Panc1 (cell line): ENCODE measurements around the gene ELOVL6. TPM values are rescaled to one million over a fixed set of nuclear protein-coding genes. Genes with fewer than 3 reads are reported as not detected.

ENCODE experiments used
- ATAC-seq: fragments of 200-7000 bp; cut with Tn5 transposase; 2 replicates; pipeline ENCODE4 v1.9.1; 2020; ENCODE audit warnings: mild to moderate bottlenecking, moderate library complexity
- BruUV-seq: library from RNA; stranded (reverse); fragments of 400-500 nt; replicated peaks from 2 replicates; lab custom pipeline; 2021; lab: Mats Ljungman, UMichigan
- CTCF ChIA-PET: fragments of 300-600 bp; sonication (Branson Sonifier 250); formaldehyde crosslinking; loops from one replicate; lab custom pipeline; 2022; ENCODE audit warnings: antibody characterized with exemption; lab: Charles Lee
- POLR2A ChIA-PET: fragments of 300-600 bp; sonication (Branson Sonifier 250); formaldehyde crosslinking; loops from one replicate; lab custom pipeline; 2022; ENCODE audit warnings: antibody characterized with exemption; lab: Charles Lee
- DNase-seq: peaks from one replicate; pipeline ENCODE4 v3.0.0-alpha.2; 2010; ENCODE audit warnings: low read depth, low spot score
- H3K27ac ChIP-seq: 2 replicates; pipeline ENCODE4 v1.5.1; 2011; ENCODE audit warnings: mild to moderate bottlenecking, low read length, inconsistent platforms
- H3K27me3 ChIP-seq: fragments of 200-500 bp; sonication (Bioruptor generic); 2 replicates; pipeline ENCODE4 v1.6.0; 2014; ENCODE audit warnings: low read length, inconsistent platforms; ENCODE audit not compliant: control insufficient read depth, insufficient read depth
- H3K36me3 ChIP-seq: fragments of 200-500 bp; sonication (Bioruptor generic); 2 replicates; pipeline ENCODE4 v1.5.1; 2014; ENCODE audit warnings: inconsistent platforms, mild to moderate bottlenecking, low read length, moderate library complexity; ENCODE audit not compliant: control insufficient read depth, insufficient read depth
- H3K4me1 ChIP-seq: 2 replicates; pipeline ENCODE4 v1.5.1; 2011; ENCODE audit warnings: inconsistent platforms, mild to moderate bottlenecking, low read length, moderate library complexity; ENCODE audit not compliant: control insufficient read depth, insufficient read depth
- H3K4me3 ChIP-seq, 2 experiments: 2 replicates each; pipeline ENCODE4 v1.5.1; 2011 to 2012; ENCODE audit warnings: low read depth in 2 of 2, low read length in 2 of 2, mild to moderate bottlenecking in 2 of 2, inconsistent platforms in 1 of 2, moderate library complexity in 1 of 2
- H3K9me3 ChIP-seq: fragments of 200-500 bp; sonication (Bioruptor generic); 2 replicates; pipeline ENCODE4 v1.5.1; 2014; ENCODE audit warnings: low read depth, mild to moderate bottlenecking, inconsistent platforms, low read length, moderate library complexity; ENCODE audit not compliant: control insufficient read depth, insufficient read depth
- POLR2AphosphoS5 ChIP-seq: IDR thresholded peaks from 2 replicates; pipeline ENCODE4 v1.6.1; 2012; ENCODE audit warnings: mild to moderate bottlenecking, low read depth, low read length, moderate library complexity
- SIN3A ChIP-seq: IDR thresholded peaks from 2 replicates; pipeline ENCODE4 v1.6.1; 2012; ENCODE audit warnings: low read depth, mild to moderate bottlenecking, low read length, moderate library complexity, borderline replicate concordance; ENCODE audit not compliant: insufficient read depth
- TCF7L2 ChIP-seq: IDR thresholded peaks from 2 replicates; pipeline ENCODE4 v1.6.1; 2011; ENCODE audit warnings: mild to moderate bottlenecking, low read depth, low read length, inconsistent platforms
- in situ Hi-C: cut with HindIII; loops from 2 replicates; pipeline ENCODE4 v1.10.0; 2016; ENCODE audit warnings: low sequenced_read_pairs, low pct_unique_long_range_greater_than_20kb
- intact Hi-C: fragments of 100-400 bp; cut with micrococcal nuclease; formaldehyde crosslinking; loops from one replicate; pipeline ENCODE4 v1.10.0; 2022; ENCODE audit not compliant: unreplicated experiment
- total RNA-seq: library from RNA; stranded (reverse); gene quantifications from one replicate; pipeline ENCODE4 v1.2.1, GENCODE V29; 2021; ENCODE audit not compliant: unreplicated experiment
- TF ChIP-seq, protein P1 (sequence below), 2 experiments: IDR thresholded peaks; 2 replicates each; pipeline ENCODE4 v1.6.1; 2011 to 2012; ENCODE audit warnings: low read depth in 2 of 2, control low read depth in 1 of 2, low read length in 1 of 2, mild to moderate bottlenecking in 1 of 2, moderate library complexity in 1 of 2; ENCODE audit not compliant: insufficient read depth in 1 of 2
- TF ChIP-seq, protein P2 (sequence below): fragments of 450-650 bp; IDR thresholded peaks from 2 replicates; pipeline ENCODE4 v1.5.1; 2017; ENCODE audit warnings: mild to moderate bottlenecking

The ELOVL6 gene
- total RNA-seq, 1 experiment from 2014 or later, result 0.54 TPM

DNA sequence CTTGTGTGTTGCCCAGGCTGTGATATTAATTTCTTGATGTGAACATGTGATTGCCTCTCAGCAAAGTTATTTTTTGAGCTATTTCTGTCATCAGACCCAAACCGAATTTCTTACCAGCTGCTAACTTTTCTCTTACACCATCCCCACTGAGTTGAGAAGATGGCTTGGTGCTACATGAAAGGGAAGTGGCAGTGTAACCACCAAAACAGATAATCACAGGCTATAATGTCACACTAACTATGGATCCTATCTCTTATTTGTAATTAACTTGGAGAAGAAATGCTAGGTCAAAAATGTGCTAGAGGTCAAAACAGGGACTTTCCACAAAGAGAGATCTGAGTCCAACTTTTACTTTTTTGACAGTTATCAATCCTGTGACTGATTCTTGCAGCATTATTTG is 43.8 kb downstream of the ELOVL6 start:
- intact Hi-C loops, result no loop called here
- Histone ChIP-seq H3K27ac (no peak overlapping the region), H3K4me3 (no peak overlapping the region), H3K36me3 (no peaks in the 10 kb centered on the region), H3K9me3 (no peaks in the 10 kb centered on the region), H3K27me3 (no peaks in the 10 kb centered on the region), H3K4me1 (no peaks in the 10 kb centered on the region)
- ChIA-PET POLR2A (no interaction called here), CTCF (no interaction called here)
- no peak for TF ChIP-seq TCF7L2
- ATAC-seq (no peak), DNase-seq (no peak)
- no TSS peak for BruUV-seq
- in situ Hi-C loops, result no loop called here

DNA sequence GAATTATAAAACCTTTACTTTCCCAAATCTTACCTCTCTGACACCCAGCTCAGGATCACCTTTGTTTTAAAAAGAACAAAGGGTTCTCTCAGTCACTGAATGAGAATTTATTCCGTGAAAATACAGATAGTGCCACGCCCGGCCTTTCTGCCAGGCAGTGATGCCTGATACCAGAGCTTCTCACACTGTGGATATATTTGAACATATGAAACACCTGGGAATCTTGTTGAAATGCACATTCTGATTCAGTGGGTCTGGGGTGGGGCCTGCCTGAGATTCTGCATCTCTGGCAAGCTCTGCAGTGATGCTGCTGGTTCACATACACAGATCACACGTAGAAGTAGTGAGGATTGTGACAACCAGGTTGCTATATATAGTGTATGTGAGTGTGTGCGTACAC is 46.0 kb downstream of the ELOVL6 start:
- ATAC-seq, result no peak
- BruUV-seq, result no TSS peak
- in situ Hi-C loops, result no loop called here
- no peaks in the 10 kb centered on the region for H3K27me3 ChIP-seq
- intact Hi-C loops, result no loop called here
- TF ChIP-seq, protein P1, sequence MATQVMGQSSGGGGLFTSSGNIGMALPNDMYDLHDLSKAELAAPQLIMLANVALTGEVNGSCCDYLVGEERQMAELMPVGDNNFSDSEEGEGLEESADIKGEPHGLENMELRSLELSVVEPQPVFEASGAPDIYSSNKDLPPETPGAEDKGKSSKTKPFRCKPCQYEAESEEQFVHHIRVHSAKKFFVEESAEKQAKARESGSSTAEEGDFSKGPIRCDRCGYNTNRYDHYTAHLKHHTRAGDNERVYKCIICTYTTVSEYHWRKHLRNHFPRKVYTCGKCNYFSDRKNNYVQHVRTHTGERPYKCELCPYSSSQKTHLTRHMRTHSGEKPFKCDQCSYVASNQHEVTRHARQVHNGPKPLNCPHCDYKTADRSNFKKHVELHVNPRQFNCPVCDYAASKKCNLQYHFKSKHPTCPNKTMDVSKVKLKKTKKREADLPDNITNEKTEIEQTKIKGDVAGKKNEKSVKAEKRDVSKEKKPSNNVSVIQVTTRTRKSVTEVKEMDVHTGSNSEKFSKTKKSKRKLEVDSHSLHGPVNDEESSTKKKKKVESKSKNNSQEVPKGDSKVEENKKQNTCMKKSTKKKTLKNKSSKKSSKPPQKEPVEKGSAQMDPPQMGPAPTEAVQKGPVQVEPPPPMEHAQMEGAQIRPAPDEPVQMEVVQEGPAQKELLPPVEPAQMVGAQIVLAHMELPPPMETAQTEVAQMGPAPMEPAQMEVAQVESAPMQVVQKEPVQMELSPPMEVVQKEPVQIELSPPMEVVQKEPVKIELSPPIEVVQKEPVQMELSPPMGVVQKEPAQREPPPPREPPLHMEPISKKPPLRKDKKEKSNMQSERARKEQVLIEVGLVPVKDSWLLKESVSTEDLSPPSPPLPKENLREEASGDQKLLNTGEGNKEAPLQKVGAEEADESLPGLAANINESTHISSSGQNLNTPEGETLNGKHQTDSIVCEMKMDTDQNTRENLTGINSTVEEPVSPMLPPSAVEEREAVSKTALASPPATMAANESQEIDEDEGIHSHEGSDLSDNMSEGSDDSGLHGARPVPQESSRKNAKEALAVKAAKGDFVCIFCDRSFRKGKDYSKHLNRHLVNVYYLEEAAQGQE (IDR thresholded peaks at IDR 0.05; ENCODE audit: insufficient read depth in 1 of 2, low read depth in 2 of 2, low read length in 1 of 2), result no peak
- TF ChIP-seq POLR2AphosphoS5 (no peak), TCF7L2 (no peak), SIN3A (no peak)
- TF ChIP-seq, protein P2, sequence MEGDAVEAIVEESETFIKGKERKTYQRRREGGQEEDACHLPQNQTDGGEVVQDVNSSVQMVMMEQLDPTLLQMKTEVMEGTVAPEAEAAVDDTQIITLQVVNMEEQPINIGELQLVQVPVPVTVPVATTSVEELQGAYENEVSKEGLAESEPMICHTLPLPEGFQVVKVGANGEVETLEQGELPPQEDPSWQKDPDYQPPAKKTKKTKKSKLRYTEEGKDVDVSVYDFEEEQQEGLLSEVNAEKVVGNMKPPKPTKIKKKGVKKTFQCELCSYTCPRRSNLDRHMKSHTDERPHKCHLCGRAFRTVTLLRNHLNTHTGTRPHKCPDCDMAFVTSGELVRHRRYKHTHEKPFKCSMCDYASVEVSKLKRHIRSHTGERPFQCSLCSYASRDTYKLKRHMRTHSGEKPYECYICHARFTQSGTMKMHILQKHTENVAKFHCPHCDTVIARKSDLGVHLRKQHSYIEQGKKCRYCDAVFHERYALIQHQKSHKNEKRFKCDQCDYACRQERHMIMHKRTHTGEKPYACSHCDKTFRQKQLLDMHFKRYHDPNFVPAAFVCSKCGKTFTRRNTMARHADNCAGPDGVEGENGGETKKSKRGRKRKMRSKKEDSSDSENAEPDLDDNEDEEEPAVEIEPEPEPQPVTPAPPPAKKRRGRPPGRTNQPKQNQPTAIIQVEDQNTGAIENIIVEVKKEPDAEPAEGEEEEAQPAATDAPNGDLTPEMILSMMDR, result no peak
- POLR2A ChIA-PET, result no interaction called here
- H3K4me3 ChIP-seq, result no peak overlapping the region
- no peaks in the 10 kb centered on the region for H3K9me3 ChIP-seq
- DNase-seq, result no peak
- H3K4me1 ChIP-seq, result no peaks in the 10 kb centered on the region
- CTCF ChIA-PET, result no interaction called here
- no peak overlapping the region for H3K27ac ChIP-seq
- H3K36me3 ChIP-seq, result no peaks in the 10 kb centered on the region

DNA sequence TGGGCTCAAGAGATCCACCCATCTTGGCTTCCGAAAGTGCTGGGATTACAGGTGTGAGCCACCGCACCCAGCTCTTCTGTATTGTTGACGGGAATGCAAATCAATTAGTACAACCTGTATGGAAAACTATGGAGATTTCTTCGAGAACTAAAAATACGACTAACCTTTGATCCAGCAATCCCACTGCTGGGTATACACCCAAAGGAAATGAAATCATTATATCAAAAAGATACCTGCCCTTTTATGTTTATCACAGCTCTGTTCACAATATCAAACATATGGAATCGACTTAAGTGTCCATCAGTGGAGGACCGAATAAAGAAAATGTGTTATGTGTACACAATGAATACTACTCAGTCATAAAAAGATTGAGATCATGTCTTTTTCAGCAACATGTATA is 49.3 kb downstream of the ELOVL6 start:
- H3K27me3 ChIP-seq, result no peaks in the 10 kb centered on the region
- H3K4me3 ChIP-seq, result no peak overlapping the region
- DNase-seq (no peak), ATAC-seq (no peak)
- POLR2A ChIA-PET, result no interaction called here
- TF ChIP-seq, protein P1 (IDR thresholded peaks at IDR 0.05; ENCODE audit: insufficient read depth in 1 of 2, low read depth in 2 of 2, low read length in 1 of 2), result no peak
- TF ChIP-seq POLR2AphosphoS5 (no peak), TCF7L2 (no peak), SIN3A (no peak)
- TF ChIP-seq, protein P2, result no peak
- H3K9me3 ChIP-seq, result no peaks in the 10 kb centered on the region
- in situ Hi-C loops, result no loop called here
- CTCF ChIA-PET, result no interaction called here
- H3K27ac ChIP-seq, result no peak overlapping the region
- no peaks in the 10 kb centered on the region for H3K36me3 ChIP-seq
- intact Hi-C loops, result no loop called here
- BruUV-seq, result no TSS peak
- H3K4me1 ChIP-seq, result no peaks in the 10 kb centered on the region
